A549 (cell line): Measurements from ENCODE around the gene LGALS9C.
"Not testable (repeated sequence)": the region's sequence is repeated elsewhere in the genome, so short reads cannot be mapped to it uniquely, and the experiment has no call there.

ENCODE experiments used
- RCOR1 ChIP-seq: fragments of 150-350 bp; IDR thresholded peaks from 2 replicates; pipeline ENCODE4 v1.6.1; 2014; ENCODE audit warnings: antibody characterized with exemption, low read length, low read depth
- SREBF2 ChIP-seq: fragments of 450-650 bp; IDR thresholded peaks from 2 replicates; pipeline ENCODE4 v1.6.1; 2014; ENCODE audit warnings: mild to moderate bottlenecking, moderate library complexity
- TF ChIP-seq, protein P1 (sequence below): fragments of >200 bp; sonication (Bioruptor Twin); formaldehyde crosslinking; IDR thresholded peaks from 3 replicates; pipeline ENCODE4 v1.5.1; 2016
- TF ChIP-seq, protein P2 (sequence below): IDR thresholded peaks from 2 replicates; pipeline ENCODE4 v1.6.1; 2012

DNA sequence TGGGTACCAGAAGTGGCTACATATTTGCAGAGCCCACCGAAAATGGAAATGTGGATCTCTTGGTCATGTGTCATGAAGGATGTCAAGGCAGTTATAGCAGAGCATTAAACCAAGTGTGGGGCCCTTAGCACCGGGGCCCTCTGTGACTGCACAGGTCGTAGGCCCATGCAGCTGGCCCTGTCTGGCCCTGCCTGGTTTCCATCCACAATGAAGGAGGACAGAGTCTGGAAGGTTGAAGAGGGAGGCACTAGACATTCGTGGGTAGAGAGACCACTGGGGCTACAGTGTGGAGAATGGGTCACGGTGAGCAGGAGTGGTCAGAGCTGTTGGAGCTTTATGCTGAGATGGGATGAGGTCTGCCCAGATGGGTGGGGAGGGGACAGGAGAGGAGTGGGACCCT lies 9.6 kb upstream of the LGALS9C start:
- TF ChIP-seq, protein P1, sequence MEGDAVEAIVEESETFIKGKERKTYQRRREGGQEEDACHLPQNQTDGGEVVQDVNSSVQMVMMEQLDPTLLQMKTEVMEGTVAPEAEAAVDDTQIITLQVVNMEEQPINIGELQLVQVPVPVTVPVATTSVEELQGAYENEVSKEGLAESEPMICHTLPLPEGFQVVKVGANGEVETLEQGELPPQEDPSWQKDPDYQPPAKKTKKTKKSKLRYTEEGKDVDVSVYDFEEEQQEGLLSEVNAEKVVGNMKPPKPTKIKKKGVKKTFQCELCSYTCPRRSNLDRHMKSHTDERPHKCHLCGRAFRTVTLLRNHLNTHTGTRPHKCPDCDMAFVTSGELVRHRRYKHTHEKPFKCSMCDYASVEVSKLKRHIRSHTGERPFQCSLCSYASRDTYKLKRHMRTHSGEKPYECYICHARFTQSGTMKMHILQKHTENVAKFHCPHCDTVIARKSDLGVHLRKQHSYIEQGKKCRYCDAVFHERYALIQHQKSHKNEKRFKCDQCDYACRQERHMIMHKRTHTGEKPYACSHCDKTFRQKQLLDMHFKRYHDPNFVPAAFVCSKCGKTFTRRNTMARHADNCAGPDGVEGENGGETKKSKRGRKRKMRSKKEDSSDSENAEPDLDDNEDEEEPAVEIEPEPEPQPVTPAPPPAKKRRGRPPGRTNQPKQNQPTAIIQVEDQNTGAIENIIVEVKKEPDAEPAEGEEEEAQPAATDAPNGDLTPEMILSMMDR: not testable (repeated sequence)
- TF ChIP-seq, protein P2, sequence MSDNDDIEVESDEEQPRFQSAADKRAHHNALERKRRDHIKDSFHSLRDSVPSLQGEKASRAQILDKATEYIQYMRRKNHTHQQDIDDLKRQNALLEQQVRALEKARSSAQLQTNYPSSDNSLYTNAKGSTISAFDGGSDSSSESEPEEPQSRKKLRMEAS: not testable (repeated sequence)
- TF ChIP-seq RCOR1, SREBF2: not testable (repeated sequence)
